ENCODE data around the gene ELSPBP1.
"Not testable (repeated sequence)": the region's sequence is repeated elsewhere in the genome, so short reads cannot be mapped to it uniquely, and the experiment has no call there.

- not testable (repeated sequence) for TF ChIP-seq CTCF (conservative IDR thresholded peaks at IDR 0.05); ZFX (IDR thresholded peaks at IDR 0.05)
Measured at GRCh38 chr19:47949852-47950521, 44.4 kb upstream of the ELSPBP1 start.

All from C4-2B (cell line).